ENCODE measurements around the gene SPTBN5. TPM values are rescaled to one million over a fixed set of nuclear protein-coding genes. Genes with fewer than 3 reads are reported as not detected.
A peak's percentile ranks its signal among the peaks of the same experiment; 100 is the strongest.

The SPTBN5 gene
- total RNA-seq, 1 experiment from 2014 or later, result 1.2 TPM

DNA sequence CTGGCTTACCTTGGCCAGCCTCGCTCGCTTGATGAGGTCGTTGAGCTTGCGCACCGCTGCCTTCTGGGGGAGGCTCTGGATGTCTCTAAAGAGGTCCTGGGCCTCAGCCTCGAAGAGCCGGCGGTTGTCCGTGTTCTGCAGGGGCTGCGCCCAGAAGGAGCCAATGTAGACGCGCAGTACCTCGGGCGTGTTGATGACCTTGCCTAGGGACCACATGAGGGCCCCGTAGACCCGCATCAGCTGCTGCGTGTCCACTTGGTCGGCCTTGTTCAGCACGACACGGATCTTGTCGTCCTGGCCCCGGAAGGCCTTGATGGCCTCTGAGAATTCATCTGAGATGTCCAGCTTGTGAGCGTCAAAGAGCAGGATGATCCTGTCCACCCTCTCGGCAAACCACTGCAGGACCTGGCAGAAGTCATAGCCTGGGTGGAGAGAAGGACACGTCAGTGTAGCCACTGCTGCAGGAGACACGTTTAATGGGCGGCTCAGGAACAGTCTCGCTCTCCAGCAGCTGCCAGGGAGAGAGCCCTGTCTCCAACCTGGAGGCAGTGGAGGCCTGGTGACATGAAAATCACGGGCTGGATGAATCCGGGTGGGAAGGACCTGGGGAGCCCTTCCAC is 25.5 kb upstream of the SPTBN5 start:
- Mint-ChIP-seq H3K36me3 (peaks cover 23% of the 10 kb centered on the region; the same call in 1 of the 2 replicates), H3K27ac (no peak overlapping the region), H3K4me1 (peaks cover 8% of the 10 kb centered on the region), H3K27me3 (ENCODE audit: low read depth) (no peaks in the 10 kb centered on the region), H3K9me3 (no peaks in the 10 kb centered on the region), H3K4me3 (no peak overlapping the region)
- no peak for TF ChIP-seq NR2C2 (CRISPR knock-in tag; IDR thresholded peaks at IDR 0.05)
- TF ChIP-seq, protein P1, sequence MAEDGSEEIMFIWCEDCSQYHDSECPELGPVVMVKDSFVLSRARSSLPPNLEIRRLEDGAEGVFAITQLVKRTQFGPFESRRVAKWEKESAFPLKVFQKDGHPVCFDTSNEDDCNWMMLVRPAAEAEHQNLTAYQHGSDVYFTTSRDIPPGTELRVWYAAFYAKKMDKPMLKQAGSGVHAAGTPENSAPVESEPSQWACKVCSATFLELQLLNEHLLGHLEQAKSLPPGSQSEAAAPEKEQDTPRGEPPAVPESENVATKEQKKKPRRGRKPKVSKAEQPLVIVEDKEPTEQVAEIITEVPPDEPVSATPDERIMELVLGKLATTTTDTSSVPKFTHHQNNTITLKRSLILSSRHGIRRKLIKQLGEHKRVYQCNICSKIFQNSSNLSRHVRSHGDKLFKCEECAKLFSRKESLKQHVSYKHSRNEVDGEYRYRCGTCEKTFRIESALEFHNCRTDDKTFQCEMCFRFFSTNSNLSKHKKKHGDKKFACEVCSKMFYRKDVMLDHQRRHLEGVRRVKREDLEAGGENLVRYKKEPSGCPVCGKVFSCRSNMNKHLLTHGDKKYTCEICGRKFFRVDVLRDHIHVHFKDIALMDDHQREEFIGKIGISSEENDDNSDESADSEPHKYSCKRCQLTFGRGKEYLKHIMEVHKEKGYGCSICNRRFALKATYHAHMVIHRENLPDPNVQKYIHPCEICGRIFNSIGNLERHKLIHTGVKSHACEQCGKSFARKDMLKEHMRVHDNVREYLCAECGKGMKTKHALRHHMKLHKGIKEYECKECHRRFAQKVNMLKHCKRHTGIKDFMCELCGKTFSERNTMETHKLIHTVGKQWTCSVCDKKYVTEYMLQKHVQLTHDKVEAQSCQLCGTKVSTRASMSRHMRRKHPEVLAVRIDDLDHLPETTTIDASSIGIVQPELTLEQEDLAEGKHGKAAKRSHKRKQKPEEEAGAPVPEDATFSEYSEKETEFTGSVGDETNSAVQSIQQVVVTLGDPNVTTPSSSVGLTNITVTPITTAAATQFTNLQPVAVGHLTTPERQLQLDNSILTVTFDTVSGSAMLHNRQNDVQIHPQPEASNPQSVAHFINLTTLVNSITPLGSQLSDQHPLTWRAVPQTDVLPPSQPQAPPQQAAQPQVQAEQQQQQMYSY (CRISPR knock-in tag; IDR thresholded peaks at IDR 0.05), result peak; percentile 85
- CTCF ChIA-PET, result interaction anchor here (1.0 to 1.2 kb wide), 2 partner anchors 145 to 218 kb away, joined by 3 read pairs; no protein-coding TSS in a partner anchor
- POLR2A ChIA-PET, result no interaction called here
- DNase-seq (ENCODE audit: low spot score) (no peak), ATAC-seq (no peak)

DNA sequence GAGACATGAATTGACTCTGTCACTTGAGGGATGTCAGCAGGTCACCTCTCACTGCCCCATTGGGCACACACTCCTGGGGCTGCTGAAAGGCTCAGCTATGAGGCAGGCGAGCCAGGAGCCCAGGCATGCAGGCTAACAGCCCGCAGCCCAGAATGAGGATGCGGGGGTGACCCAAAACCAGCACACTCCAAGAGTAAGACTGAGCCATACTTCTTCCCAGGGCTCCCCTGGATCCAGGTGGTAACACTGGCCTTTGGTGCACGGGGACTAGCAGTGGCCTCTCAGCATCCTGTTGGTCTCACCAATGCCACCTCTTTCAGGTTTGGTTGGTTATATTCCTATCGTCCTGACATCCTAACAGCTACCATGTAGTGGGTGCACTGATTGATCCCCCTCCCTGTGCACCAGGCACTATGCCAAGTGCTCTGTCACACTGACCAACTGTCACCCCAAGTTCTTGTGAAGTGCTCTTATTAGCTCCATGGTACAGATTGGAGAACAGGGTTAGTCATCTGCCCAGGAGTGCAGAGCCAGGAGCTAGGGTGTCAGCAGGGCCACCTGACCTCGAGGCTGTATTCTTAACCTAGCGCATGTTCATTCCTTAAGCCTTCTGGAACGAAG is 24.8 kb upstream of the SPTBN5 start:
- CTCF ChIA-PET, result interaction anchor here (1.0 kb wide), 1 partner anchor 219 kb away, joined by 3 read pairs; no protein-coding TSS in a partner anchor
- Mint-ChIP-seq H3K4me3 (no peak overlapping the region), H3K9me3 (no peaks in the 10 kb centered on the region), H3K4me1 (peaks cover 8% of the 10 kb centered on the region), H3K27ac (no peak overlapping the region), H3K27me3 (ENCODE audit: low read depth) (no peaks in the 10 kb centered on the region), H3K36me3 (peaks cover 22% of the 10 kb centered on the region; the same call in 1 of the 2 replicates)
- POLR2A ChIA-PET, result no interaction called here
- TF ChIP-seq, protein P2, sequence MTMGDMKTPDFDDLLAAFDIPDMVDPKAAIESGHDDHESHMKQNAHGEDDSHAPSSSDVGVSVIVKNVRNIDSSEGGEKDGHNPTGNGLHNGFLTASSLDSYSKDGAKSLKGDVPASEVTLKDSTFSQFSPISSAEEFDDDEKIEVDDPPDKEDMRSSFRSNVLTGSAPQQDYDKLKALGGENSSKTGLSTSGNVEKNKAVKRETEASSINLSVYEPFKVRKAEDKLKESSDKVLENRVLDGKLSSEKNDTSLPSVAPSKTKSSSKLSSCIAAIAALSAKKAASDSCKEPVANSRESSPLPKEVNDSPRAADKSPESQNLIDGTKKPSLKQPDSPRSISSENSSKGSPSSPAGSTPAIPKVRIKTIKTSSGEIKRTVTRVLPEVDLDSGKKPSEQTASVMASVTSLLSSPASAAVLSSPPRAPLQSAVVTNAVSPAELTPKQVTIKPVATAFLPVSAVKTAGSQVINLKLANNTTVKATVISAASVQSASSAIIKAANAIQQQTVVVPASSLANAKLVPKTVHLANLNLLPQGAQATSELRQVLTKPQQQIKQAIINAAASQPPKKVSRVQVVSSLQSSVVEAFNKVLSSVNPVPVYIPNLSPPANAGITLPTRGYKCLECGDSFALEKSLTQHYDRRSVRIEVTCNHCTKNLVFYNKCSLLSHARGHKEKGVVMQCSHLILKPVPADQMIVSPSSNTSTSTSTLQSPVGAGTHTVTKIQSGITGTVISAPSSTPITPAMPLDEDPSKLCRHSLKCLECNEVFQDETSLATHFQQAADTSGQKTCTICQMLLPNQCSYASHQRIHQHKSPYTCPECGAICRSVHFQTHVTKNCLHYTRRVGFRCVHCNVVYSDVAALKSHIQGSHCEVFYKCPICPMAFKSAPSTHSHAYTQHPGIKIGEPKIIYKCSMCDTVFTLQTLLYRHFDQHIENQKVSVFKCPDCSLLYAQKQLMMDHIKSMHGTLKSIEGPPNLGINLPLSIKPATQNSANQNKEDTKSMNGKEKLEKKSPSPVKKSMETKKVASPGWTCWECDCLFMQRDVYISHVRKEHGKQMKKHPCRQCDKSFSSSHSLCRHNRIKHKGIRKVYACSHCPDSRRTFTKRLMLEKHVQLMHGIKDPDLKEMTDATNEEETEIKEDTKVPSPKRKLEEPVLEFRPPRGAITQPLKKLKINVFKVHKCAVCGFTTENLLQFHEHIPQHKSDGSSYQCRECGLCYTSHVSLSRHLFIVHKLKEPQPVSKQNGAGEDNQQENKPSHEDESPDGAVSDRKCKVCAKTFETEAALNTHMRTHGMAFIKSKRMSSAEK (CRISPR knock-in tag; IDR thresholded peaks at IDR 0.05; ENCODE audit: borderline replicate concordance), result no peak
- TF ChIP-seq MXD4 (CRISPR knock-in tag; IDR thresholded peaks at IDR 0.05; ENCODE audit: borderline replicate concordance), result no peak
- no peak for TF ChIP-seq GRHL2 (CRISPR knock-in tag; IDR thresholded peaks at IDR 0.05; ENCODE audit: insufficient replicate concordance, severe bottlenecking)
- no peak for TF ChIP-seq CBFB (CRISPR knock-in tag; IDR thresholded peaks at IDR 0.05; ENCODE audit: low read depth)
- no peak for TF ChIP-seq JUN (CRISPR knock-in tag; IDR thresholded peaks at IDR 0.05)
- no peak for TF ChIP-seq FOXK1 (CRISPR knock-in tag; IDR thresholded peaks at IDR 0.05)
- TF ChIP-seq GTF2I (CRISPR knock-in tag; conservative IDR thresholded peaks at IDR 0.05), result no peak
- TF ChIP-seq, protein P3, sequence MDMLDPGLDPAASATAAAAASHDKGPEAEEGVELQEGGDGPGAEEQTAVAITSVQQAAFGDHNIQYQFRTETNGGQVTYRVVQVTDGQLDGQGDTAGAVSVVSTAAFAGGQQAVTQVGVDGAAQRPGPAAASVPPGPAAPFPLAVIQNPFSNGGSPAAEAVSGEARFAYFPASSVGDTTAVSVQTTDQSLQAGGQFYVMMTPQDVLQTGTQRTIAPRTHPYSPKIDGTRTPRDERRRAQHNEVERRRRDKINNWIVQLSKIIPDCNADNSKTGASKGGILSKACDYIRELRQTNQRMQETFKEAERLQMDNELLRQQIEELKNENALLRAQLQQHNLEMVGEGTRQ (CRISPR knock-in tag; IDR thresholded peaks at IDR 0.05), result no peak
- TF ChIP-seq, protein P4, sequence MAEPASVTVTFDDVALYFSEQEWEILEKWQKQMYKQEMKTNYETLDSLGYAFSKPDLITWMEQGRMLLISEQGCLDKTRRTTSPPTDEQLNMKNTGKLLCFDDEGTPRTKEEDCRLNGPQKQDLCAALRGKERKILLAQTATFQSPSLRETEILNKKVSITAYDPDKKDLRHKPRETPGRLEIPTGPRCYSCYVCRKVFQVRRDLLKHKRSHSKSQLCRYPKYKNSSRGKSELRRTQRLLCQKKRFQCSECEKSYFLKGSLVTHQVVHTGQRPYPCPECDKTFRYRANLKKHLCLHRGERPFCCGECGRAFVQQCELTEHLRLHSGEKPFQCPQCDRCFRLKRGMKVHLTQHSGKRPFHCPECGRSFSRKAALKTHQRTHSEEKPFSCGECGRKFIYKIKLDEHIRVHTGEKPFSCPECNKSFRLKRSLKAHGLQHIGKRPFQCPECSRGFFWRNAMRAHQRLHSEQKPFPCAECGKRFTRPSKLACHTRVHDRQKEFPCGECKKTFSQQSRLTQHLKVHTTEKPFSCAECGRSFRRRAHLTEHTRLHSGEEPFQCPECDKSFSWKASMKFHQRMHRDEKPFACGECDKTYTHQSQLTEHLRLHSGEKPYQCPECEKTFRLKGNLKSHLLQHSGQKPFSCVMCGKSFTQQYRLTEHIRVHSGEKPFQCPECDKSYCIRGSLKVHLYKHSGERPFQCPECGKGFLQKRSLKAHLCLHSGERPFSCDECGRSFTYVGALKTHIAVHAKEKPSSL (CRISPR knock-in tag; conservative IDR thresholded peaks at IDR 0.05), result no peak
- TF ChIP-seq TEAD4 (CRISPR knock-in tag; IDR thresholded peaks at IDR 0.05), result no peak
- no peak for TF ChIP-seq ESRRA (CRISPR knock-in tag; IDR thresholded peaks at IDR 0.05; ENCODE audit: borderline replicate concordance)
- TF ChIP-seq, protein P5, sequence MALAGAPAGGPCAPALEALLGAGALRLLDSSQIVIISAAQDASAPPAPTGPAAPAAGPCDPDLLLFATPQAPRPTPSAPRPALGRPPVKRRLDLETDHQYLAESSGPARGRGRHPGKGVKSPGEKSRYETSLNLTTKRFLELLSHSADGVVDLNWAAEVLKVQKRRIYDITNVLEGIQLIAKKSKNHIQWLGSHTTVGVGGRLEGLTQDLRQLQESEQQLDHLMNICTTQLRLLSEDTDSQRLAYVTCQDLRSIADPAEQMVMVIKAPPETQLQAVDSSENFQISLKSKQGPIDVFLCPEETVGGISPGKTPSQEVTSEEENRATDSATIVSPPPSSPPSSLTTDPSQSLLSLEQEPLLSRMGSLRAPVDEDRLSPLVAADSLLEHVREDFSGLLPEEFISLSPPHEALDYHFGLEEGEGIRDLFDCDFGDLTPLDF (CRISPR knock-in tag; IDR thresholded peaks at IDR 0.05), result no peak
- TF ChIP-seq ZBTB21 (CRISPR knock-in tag; IDR thresholded peaks at IDR 0.05; ENCODE audit: borderline replicate concordance), result no peak
- no peak for DNase-seq (ENCODE audit: low spot score)
- ATAC-seq, result no peak
